ENCODE results near the gene RAB37. TPM values are rescaled to one million over a fixed set of nuclear protein-coding genes. Genes with fewer than 3 reads are reported as not detected.

RAB37 gene
- total RNA-seq, 4 donors from 2014 or later: 1.2 to 5.1 (median 2.0) TPM

DNA sequence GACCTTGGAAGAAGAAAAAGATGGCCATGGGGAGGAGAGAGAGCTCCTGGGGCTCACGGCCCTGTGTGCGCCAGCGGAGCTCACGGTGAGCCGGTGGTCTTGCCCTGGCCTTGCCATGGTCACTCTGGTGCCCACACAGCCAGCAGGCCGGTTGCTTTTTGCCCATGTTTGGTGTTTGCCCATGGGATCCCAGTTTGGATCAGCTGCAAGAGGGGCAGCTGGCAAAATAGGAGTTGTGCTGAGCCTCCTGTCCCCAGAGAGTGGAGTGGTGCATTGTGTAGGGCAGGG lies 12.9 kb downstream of the RAB37 start:
- Histone ChIP-seq H3K27ac (peak overlapping the region in 3 of 4 donors; percentile 79 to 85 (median 80)), H3K9me3 (no peaks in the 10 kb centered on the region), H3K4me3 (peak overlapping the region in 1 of 2 donors; percentile 92), H3K27me3 (peaks cover 28% of the 10 kb centered on the region), H3K4me1 (peaks cover 0 to 73% (median 9%) of the 10 kb centered on the region in 3 donors), H3K36me3 (no peaks in the 10 kb centered on the region)
- no peak for ATAC-seq
- whole genome bisulfite sequencing, 2 donors (ENCODE audit: low coverage in 1 of 2): 47 to 83% methylated on average over 1 to 6 of the region's 6 CpGs
- TF ChIP-seq POLR2A (IDR thresholded peaks at IDR 0.05) (no peak), EP300 (IDR thresholded peaks at IDR 0.05) (no peak), POLR2AphosphoS5 (IDR thresholded peaks at IDR 0.05) (no peak)
- TF ChIP-seq, protein P1, sequence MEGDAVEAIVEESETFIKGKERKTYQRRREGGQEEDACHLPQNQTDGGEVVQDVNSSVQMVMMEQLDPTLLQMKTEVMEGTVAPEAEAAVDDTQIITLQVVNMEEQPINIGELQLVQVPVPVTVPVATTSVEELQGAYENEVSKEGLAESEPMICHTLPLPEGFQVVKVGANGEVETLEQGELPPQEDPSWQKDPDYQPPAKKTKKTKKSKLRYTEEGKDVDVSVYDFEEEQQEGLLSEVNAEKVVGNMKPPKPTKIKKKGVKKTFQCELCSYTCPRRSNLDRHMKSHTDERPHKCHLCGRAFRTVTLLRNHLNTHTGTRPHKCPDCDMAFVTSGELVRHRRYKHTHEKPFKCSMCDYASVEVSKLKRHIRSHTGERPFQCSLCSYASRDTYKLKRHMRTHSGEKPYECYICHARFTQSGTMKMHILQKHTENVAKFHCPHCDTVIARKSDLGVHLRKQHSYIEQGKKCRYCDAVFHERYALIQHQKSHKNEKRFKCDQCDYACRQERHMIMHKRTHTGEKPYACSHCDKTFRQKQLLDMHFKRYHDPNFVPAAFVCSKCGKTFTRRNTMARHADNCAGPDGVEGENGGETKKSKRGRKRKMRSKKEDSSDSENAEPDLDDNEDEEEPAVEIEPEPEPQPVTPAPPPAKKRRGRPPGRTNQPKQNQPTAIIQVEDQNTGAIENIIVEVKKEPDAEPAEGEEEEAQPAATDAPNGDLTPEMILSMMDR (IDR thresholded peaks at IDR 0.05): no peak

DNA sequence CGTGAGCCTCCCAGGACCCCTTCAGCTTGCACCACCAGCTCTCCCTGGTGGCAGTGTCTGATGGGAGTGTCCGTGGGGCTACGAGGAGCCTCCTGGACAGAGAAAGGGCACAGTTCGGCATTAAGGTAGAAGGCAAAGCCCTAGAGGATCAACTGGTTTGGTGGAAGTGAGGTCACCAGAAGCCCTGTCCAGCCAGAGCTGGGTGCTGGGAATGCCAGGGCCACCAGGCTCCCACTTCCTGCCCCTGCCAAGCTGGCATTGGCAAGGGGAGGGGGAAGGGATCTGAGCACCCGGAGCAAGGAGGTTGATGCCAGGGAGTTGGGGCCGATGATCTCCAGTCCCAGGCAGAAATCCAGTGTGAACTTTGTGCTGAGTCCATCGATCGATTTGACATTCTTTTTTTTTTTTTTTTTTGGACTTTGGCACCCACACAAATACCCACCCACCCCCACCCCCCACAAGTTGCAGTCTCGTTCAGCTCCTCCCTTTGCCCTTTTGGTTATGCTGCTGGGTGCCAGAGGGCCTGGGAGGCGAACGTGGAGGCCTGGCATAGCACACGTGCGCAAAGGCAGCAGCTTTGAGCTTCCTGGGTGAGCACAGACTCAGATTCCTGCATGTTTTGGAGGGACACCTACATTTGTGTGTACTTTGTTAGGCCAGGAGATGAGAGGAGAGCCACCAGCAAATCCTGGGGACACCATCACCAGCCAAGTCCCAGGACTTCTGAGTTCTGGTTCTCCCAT lies 13.4 kb downstream of the RAB37 start:
- peak; percentile 18 for TF ChIP-seq POLR2AphosphoS5 (IDR thresholded peaks at IDR 0.05)
- no peak for TF ChIP-seq POLR2A (IDR thresholded peaks at IDR 0.05)
- TF ChIP-seq, protein P1 (IDR thresholded peaks at IDR 0.05): no peak
- TF ChIP-seq EP300 (IDR thresholded peaks at IDR 0.05): no peak
- ATAC-seq: no peak
- Histone ChIP-seq H3K27me3 (peaks cover 28% of the 10 kb centered on the region), H3K27ac (peak overlapping the region in 3 of 4 donors; percentile 79 to 85 (median 80)), H3K9me3 (no peaks in the 10 kb centered on the region), H3K4me3 (peak overlapping the region in 1 of 2 donors; percentile 92), H3K36me3 (no peaks in the 10 kb centered on the region), H3K4me1 (peaks cover 0 to 68% (median 9%) of the 10 kb centered on the region in 3 donors)
- WGBS, 2 donors (ENCODE audit: low coverage in 1 of 2): 68 to 80% methylated on average over 1 to 5 of the region's 13 CpGs

DNA sequence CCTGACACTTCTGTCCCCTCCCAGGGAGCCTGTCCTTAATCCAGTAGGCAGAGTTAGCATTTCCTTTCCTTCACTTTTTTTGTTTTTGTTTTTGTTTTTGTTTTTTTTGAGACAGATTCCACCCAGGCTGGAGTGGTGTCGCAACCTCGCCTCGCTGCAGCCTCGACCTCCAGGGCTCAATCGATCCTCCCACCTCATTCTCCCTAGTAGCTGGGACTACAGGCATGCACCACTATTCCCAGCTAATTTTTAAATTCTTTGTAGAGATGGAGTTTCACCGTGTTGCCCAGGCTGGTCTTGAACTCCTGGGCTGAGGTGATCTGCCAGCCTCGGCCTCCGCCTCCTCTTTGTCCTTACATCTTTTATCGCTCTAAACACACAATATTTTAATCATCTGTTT lies 15.4 kb downstream of the RAB37 start:
- TF ChIP-seq POLR2A (IDR thresholded peaks at IDR 0.05) (no peak), POLR2AphosphoS5 (IDR thresholded peaks at IDR 0.05) (no peak), EP300 (IDR thresholded peaks at IDR 0.05) (no peak)
- TF ChIP-seq, protein P1 (IDR thresholded peaks at IDR 0.05): no peak
- ATAC-seq: no peak
- Histone ChIP-seq H3K4me1 (peaks cover 0 to 62% (median 11%) of the 10 kb centered on the region in 3 donors), H3K27me3 (peaks cover 14% of the 10 kb centered on the region), H3K9me3 (no peaks in the 10 kb centered on the region), H3K36me3 (no peaks in the 10 kb centered on the region), H3K4me3 (no peak overlapping the region), H3K27ac (peak overlapping the region in 1 of 4 donors; percentile 85)
- WGBS, 2 donors (ENCODE audit: low coverage in 1 of 2): 85 to 92% methylated on average over 6 to 9 of the region's 9 CpGs

DNA sequence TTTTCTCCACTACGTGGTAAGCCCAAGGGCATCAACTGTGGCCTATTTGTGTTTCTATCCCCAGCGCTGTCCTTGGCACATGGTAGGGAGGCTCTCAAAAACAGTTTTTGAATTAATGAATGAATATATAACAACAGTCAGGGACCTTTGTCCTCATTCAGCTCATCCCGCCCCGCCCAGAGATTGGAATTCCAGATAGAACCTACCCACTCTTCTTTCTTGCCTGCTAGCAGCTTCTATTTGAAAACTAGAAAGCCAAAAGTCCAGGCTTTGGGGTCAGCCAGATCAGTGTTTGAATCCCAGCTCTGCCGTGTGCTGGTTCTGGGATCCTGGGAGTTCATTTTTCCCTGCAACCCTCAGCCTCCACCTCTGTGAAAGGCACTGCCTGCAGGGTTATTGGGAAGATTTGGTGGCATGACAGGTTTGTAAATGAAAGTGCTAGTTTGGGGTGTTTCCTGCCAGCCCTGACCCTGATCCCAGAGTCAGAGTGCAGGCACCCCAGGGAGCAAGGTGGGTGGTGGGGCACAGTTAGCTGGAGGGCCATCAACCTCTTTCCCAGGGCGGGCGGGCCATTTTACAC lies 15.9 kb downstream of the RAB37 start:
- H3K9me3 ChIP-seq: no peaks in the 10 kb centered on the region
- no peak overlapping the region for H3K27ac ChIP-seq
- TF ChIP-seq, protein P1 (IDR thresholded peaks at IDR 0.05): no peak
- TF ChIP-seq EP300 (IDR thresholded peaks at IDR 0.05) (no peak), POLR2A (IDR thresholded peaks at IDR 0.05) (no peak), POLR2AphosphoS5 (IDR thresholded peaks at IDR 0.05) (no peak)
- peaks cover 10% of the 10 kb centered on the region for H3K27me3 ChIP-seq
- H3K36me3 ChIP-seq: no peaks in the 10 kb centered on the region
- ATAC-seq: no peak
- no peak overlapping the region for H3K4me3 ChIP-seq
- 74 to 93% methylated on average over 3 to 5 of the region's 7 CpGs for WGBS, 2 donors (ENCODE audit: low coverage in 1 of 2)
- H3K4me1 ChIP-seq: peaks cover 0 to 62% (median 11%) of the 10 kb centered on the region in 3 donors

DNA sequence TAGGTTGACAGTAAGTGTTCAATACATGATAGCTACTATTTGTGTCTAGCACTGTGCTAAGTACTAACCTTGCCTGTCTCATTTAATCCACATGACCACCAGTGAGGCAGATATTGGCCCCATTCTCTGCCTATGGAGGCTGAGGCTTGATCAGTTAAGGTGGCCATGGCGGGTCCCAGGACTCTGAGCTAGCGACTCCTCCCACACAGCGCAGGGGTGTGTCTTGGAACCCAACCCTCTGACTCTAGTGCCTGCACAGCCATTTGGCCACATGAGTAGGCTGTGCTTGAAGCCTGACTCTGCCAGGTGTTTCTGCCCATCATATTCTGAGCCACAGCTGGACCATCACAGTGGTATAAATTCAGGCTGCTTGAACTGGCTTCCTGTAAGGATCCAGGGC lies 17.8 kb downstream of the RAB37 start:
- TF ChIP-seq POLR2A (IDR thresholded peaks at IDR 0.05): no peak
- TF ChIP-seq, protein P1 (IDR thresholded peaks at IDR 0.05): no peak
- TF ChIP-seq POLR2AphosphoS5 (IDR thresholded peaks at IDR 0.05): no peak
- no peak for TF ChIP-seq EP300 (IDR thresholded peaks at IDR 0.05)
- peaks cover 0 to 64% (median 20%) of the 10 kb centered on the region in 3 donors for H3K4me1 ChIP-seq
- no peaks in the 10 kb centered on the region for H3K36me3 ChIP-seq
- H3K9me3 ChIP-seq: no peaks in the 10 kb centered on the region
- WGBS, 2 donors (ENCODE audit: low coverage in 1 of 2): no CpG with 5 or more reads among the region's 3 CpGs
- no peak overlapping the region for H3K27ac ChIP-seq
- H3K27me3 ChIP-seq: peaks cover 4% of the 10 kb centered on the region
- ATAC-seq: no peak
- no peak overlapping the region for H3K4me3 ChIP-seq
